ENCODE measurements around the gene NUP210L.

The NUP210L gene

GRCh38 chr1:153959454-153959853 is 195.4 kb downstream of the NUP210L start:
- H3K9ac ChIP-seq (ENCODE audit: low read length): no peak overlapping the region
- peaks cover 20% of the 10 kb centered on the region for H3K36me3 ChIP-seq (ENCODE audit: control insufficient read depth, low read depth, low read length)
- no peak overlapping the region for H3K27ac ChIP-seq (ENCODE audit: low read length)

GRCh38 chr1:153958961-153959260 is 196.0 kb downstream of the NUP210L start:
- Histone ChIP-seq H3K9ac (ENCODE audit: low read length) (no peak overlapping the region), H3K4me3 (ENCODE audit: low read length) (peak overlapping the region; percentile 1), H3K4me1 (ENCODE audit: control insufficient read depth, low read depth, low read length) (peaks cover 19% of the 10 kb centered on the region), H3K27ac (ENCODE audit: low read length) (no peak overlapping the region), H3K9me3 (ENCODE audit: control insufficient read depth, low read depth, low read length) (no peaks in the 10 kb centered on the region), H3K36me3 (ENCODE audit: control insufficient read depth, low read depth, low read length) (peaks cover 20% of the 10 kb centered on the region), H3K27me3 (ENCODE audit: control insufficient read depth, insufficient read depth, low read length) (no peaks in the 10 kb centered on the region)

More at GRCh38 chr1:153959454-153959853, 195.4 kb downstream of the NUP210L start:
- no peak overlapping the region for H3K4me3 ChIP-seq (ENCODE audit: low read length)
- H3K27me3 ChIP-seq (ENCODE audit: control insufficient read depth, insufficient read depth, low read length): no peaks in the 10 kb centered on the region
- H3K4me1 ChIP-seq (ENCODE audit: control insufficient read depth, low read depth, low read length): peaks cover 19% of the 10 kb centered on the region
- H3K9me3 ChIP-seq (ENCODE audit: control insufficient read depth, low read depth, low read length): no peaks in the 10 kb centered on the region

- Histone ChIP-seq H3K27ac (ENCODE audit: low read length) (peak within 1 kb of the TSS; percentile 19), H3K27me3 (ENCODE audit: control insufficient read depth, insufficient read depth, low read length) (no peaks in the 10 kb centered on the region), H3K9me3 (ENCODE audit: control insufficient read depth, low read depth, low read length) (no peaks in the 10 kb centered on the region), H3K9ac (ENCODE audit: low read length) (peak within 1 kb of the TSS; percentile 71), H3K36me3 (ENCODE audit: control insufficient read depth, low read depth, low read length) (peaks cover 20% of the 10 kb centered on the region), H3K4me1 (ENCODE audit: control insufficient read depth, low read depth, low read length) (peaks cover 19% of the 10 kb centered on the region), H3K4me3 (ENCODE audit: low read length) (peak within 1 kb of the TSS; percentile 90)
Observed at GRCh38 chr1:153958111-153958960, 196.5 kb downstream of the NUP210L start, which contains the start of gene CRTC2. Gene CRTC2, minus strand, starts transcription at chr1:153958612. Its CDS starts 115 bp downstream, at chr1:153958497.

- Histone ChIP-seq H3K27ac (ENCODE audit: low read length) (peak overlapping the region; percentile 19), H3K27me3 (ENCODE audit: control insufficient read depth, insufficient read depth, low read length) (no peaks in the 10 kb centered on the region), H3K4me1 (ENCODE audit: control insufficient read depth, low read depth, low read length) (peaks cover 19% of the 10 kb centered on the region), H3K36me3 (ENCODE audit: control insufficient read depth, low read depth, low read length) (peaks cover 20% of the 10 kb centered on the region), H3K4me3 (ENCODE audit: low read length) (peak overlapping the region; percentile 90), H3K9me3 (ENCODE audit: control insufficient read depth, low read depth, low read length) (no peaks in the 10 kb centered on the region), H3K9ac (ENCODE audit: low read length) (peak overlapping the region; percentile 71)
Observed at GRCh38 chr1:153957744-153958110, 197.1 kb downstream of the NUP210L start.

- H3K4me1 ChIP-seq (ENCODE audit: control insufficient read depth, low read depth, low read length): peaks cover 19% of the 10 kb centered on the region
- peak overlapping the region; percentile 90 for H3K4me3 ChIP-seq (ENCODE audit: low read length)
- no peaks in the 10 kb centered on the region for H3K9me3 ChIP-seq (ENCODE audit: control insufficient read depth, low read depth, low read length)
- H3K27me3 ChIP-seq (ENCODE audit: control insufficient read depth, insufficient read depth, low read length): no peaks in the 10 kb centered on the region
- peaks cover 26% of the 10 kb centered on the region for H3K36me3 ChIP-seq (ENCODE audit: control insufficient read depth, low read depth, low read length)
- H3K27ac ChIP-seq (ENCODE audit: low read length): peak overlapping the region; percentile 19
- peak overlapping the region; percentile 71 for H3K9ac ChIP-seq (ENCODE audit: low read length)
Observed at GRCh38 chr1:153956997-153957715, 197.7 kb downstream of the NUP210L start.

GRCh38 chr1:153954826-153955225 is 200.0 kb downstream of the NUP210L start:
- Histone ChIP-seq H3K9ac (ENCODE audit: low read length) (no peak overlapping the region), H3K4me3 (ENCODE audit: low read length) (no peak overlapping the region), H3K9me3 (ENCODE audit: control insufficient read depth, low read depth, low read length) (no peaks in the 10 kb centered on the region), H3K4me1 (ENCODE audit: control insufficient read depth, low read depth, low read length) (peaks cover 10% of the 10 kb centered on the region), H3K36me3 (ENCODE audit: control insufficient read depth, low read depth, low read length) (peaks cover 23% of the 10 kb centered on the region), H3K27ac (ENCODE audit: low read length) (no peak overlapping the region), H3K27me3 (ENCODE audit: control insufficient read depth, insufficient read depth, low read length) (no peaks in the 10 kb centered on the region)

GRCh38 chr1:153953859-153954365 is 201.0 kb downstream of the NUP210L start:
- H3K27me3 ChIP-seq (ENCODE audit: control insufficient read depth, insufficient read depth, low read length): no peaks in the 10 kb centered on the region
- no peak overlapping the region for H3K9ac ChIP-seq (ENCODE audit: low read length)
- peaks cover 10% of the 10 kb centered on the region for H3K4me1 ChIP-seq (ENCODE audit: control insufficient read depth, low read depth, low read length)
- no peak overlapping the region for H3K27ac ChIP-seq (ENCODE audit: low read length)
- no peaks in the 10 kb centered on the region for H3K9me3 ChIP-seq (ENCODE audit: control insufficient read depth, low read depth, low read length)
- no peak overlapping the region for H3K4me3 ChIP-seq (ENCODE audit: low read length)
- peaks cover 25% of the 10 kb centered on the region for H3K36me3 ChIP-seq (ENCODE audit: control insufficient read depth, low read depth, low read length)

- no peak overlapping the region for H3K4me3 ChIP-seq (ENCODE audit: low read length)
- no peaks in the 10 kb centered on the region for H3K27me3 ChIP-seq (ENCODE audit: control insufficient read depth, insufficient read depth, low read length)
- no peak overlapping the region for H3K9ac ChIP-seq (ENCODE audit: low read length)
- H3K36me3 ChIP-seq (ENCODE audit: control insufficient read depth, low read depth, low read length): peaks cover 37% of the 10 kb centered on the region
- H3K4me1 ChIP-seq (ENCODE audit: control insufficient read depth, low read depth, low read length): peaks cover 8% of the 10 kb centered on the region
- no peak overlapping the region for H3K27ac ChIP-seq (ENCODE audit: low read length)
- H3K9me3 ChIP-seq (ENCODE audit: control insufficient read depth, low read depth, low read length): no peaks in the 10 kb centered on the region
Observed at GRCh38 chr1:153951801-153952200, 203.1 kb downstream of the NUP210L start.

GRCh38 chr1:153951183-153951582 is 203.7 kb downstream of the NUP210L start:
- Histone ChIP-seq H3K27ac (ENCODE audit: low read length) (no peak overlapping the region), H3K27me3 (ENCODE audit: control insufficient read depth, insufficient read depth, low read length) (no peaks in the 10 kb centered on the region), H3K4me3 (ENCODE audit: low read length) (no peak overlapping the region), H3K4me1 (ENCODE audit: control insufficient read depth, low read depth, low read length) (peaks cover 6% of the 10 kb centered on the region), H3K36me3 (ENCODE audit: control insufficient read depth, low read depth, low read length) (peaks cover 37% of the 10 kb centered on the region), H3K9me3 (ENCODE audit: control insufficient read depth, low read depth, low read length) (no peaks in the 10 kb centered on the region), H3K9ac (ENCODE audit: low read length) (no peak overlapping the region)

- Histone ChIP-seq H3K4me1 (ENCODE audit: control insufficient read depth, low read depth, low read length) (peaks cover 11% of the 10 kb centered on the region), H3K27ac (ENCODE audit: low read length) (no peak within 1 kb of the TSS), H3K27me3 (ENCODE audit: control insufficient read depth, insufficient read depth, low read length) (no peaks in the 10 kb centered on the region), H3K36me3 (ENCODE audit: control insufficient read depth, low read depth, low read length) (peaks cover 37% of the 10 kb centered on the region), H3K4me3 (ENCODE audit: low read length) (peak within 1 kb of the TSS; percentile 66), H3K9ac (ENCODE audit: low read length) (peak within 1 kb of the TSS; percentile 57), H3K9me3 (ENCODE audit: control insufficient read depth, low read depth, low read length) (no peaks in the 10 kb centered on the region)
Observed at GRCh38 chr1:153946622-153947241, 208.1 kb downstream of the NUP210L start, which contains the start of gene DENND4B. Gene DENND4B, minus strand, starts transcription at chr1:153946718. Its CDS starts 2,344 bp downstream, at chr1:153944374.
